GM11168 (cell line): ENCODE measurements around the gene CPSF4L.

Source experiments
- in situ Hi-C: fragments of 300-500 bp; cut with MboI; formaldehyde crosslinking; loops from one replicate; pipeline ENCODE4 v1.12.0; 2022; ENCODE audit warnings: low sequenced_read_pairs; ENCODE audit not compliant: unreplicated experiment

CPSF4L gene

GRCh38 chr17:73290399-73291259 is 28.9 kb upstream of the CPSF4L start:
- in situ Hi-C loops: no loop called here

GRCh38 chr17:73289549-73290254 is 28.0 kb upstream of the CPSF4L start:
- in situ Hi-C loops: no loop called here

- in situ Hi-C loops: no loop called here
These were observed 27.0 kb upstream of the CPSF4L start for GRCh38 chr17:73288534-73289302.

- in situ Hi-C loops: no loop called here
These were observed 25.2 kb upstream of the CPSF4L start for GRCh38 chr17:73286863-73287296.

- in situ Hi-C loops: no loop called here
These were observed 24.5 kb upstream of the CPSF4L start for GRCh38 chr17:73285916-73286862.

- in situ Hi-C loops: no loop called here
These were observed 23.9 kb upstream of the CPSF4L start for GRCh38 chr17:73285603-73285908.

- in situ Hi-C loops: no loop called here
These were observed 23.4 kb upstream of the CPSF4L start for GRCh38 chr17:73284906-73285602.

- in situ Hi-C loops: no loop called here
These were observed 22.7 kb upstream of the CPSF4L start for GRCh38 chr17:73284354-73284753.

GRCh38 chr17:73283841-73284282 is 22.2 kb upstream of the CPSF4L start:
- in situ Hi-C loops: no loop called here

GRCh38 chr17:73283250-73283649 is 21.6 kb upstream of the CPSF4L start:
- in situ Hi-C loops: no loop called here

GRCh38 chr17:73282629-73283028 is 20.9 kb upstream of the CPSF4L start:
- in situ Hi-C loops: no loop called here

- in situ Hi-C loops: no loop called here
These were observed 20.2 kb upstream of the CPSF4L start for GRCh38 chr17:73281928-73282327.

- in situ Hi-C loops: no loop called here
These were observed 18.5 kb upstream of the CPSF4L start for GRCh38 chr17:73280191-73280590.

- in situ Hi-C loops: no loop called here
These were observed 18.0 kb upstream of the CPSF4L start for GRCh38 chr17:73279704-73280103.

GRCh38 chr17:73278465-73279453 is 17.1 kb upstream of the CPSF4L start:
- in situ Hi-C loops: no loop called here

- in situ Hi-C loops: no loop called here
These were observed 16.4 kb upstream of the CPSF4L start for GRCh38 chr17:73278049-73278464.

- in situ Hi-C loops: no loop called here
These were observed 12.8 kb upstream of the CPSF4L start for GRCh38 chr17:73274490-73274889.

- in situ Hi-C loops: no loop called here
These were observed 11.2 kb upstream of the CPSF4L start for GRCh38 chr17:73272906-73273218.
